Osteocyte (in vitro differentiated cells): ENCODE data around the gene ABLIM1. TPM values are rescaled to one million over a fixed set of nuclear protein-coding genes. Genes with fewer than 3 reads are reported as not detected.

ENCODE experiments used
- DNase-seq: peaks from one replicate; pipeline ENCODE4 v3.0.0; 2021; ENCODE audit warnings: mixed read lengths; ENCODE audit not compliant: unreplicated experiment; ENCODE audit errors: extremely low spot score
- H3K27ac Mint-ChIP-seq: one replicate; pipeline ENCODE4 v1.8.0; 2021; ENCODE audit warnings: mild to moderate bottlenecking, mixed read lengths; ENCODE audit not compliant: unreplicated experiment
- H3K27me3 Mint-ChIP-seq: one replicate; pipeline ENCODE4 v1.8.0; 2021; ENCODE audit warnings: mixed read lengths; ENCODE audit not compliant: unreplicated experiment
- H3K36me3 Mint-ChIP-seq: one replicate; pipeline ENCODE4 v1.8.0; 2021; ENCODE audit warnings: mixed read lengths; ENCODE audit not compliant: unreplicated experiment
- H3K4me1 Mint-ChIP-seq: one replicate; pipeline ENCODE4 v1.8.0; 2021; ENCODE audit warnings: mixed read lengths; ENCODE audit not compliant: unreplicated experiment
- H3K4me3 Mint-ChIP-seq: one replicate; pipeline ENCODE4 v1.8.0; 2021; ENCODE audit warnings: mild to moderate bottlenecking, moderate library complexity, mixed read lengths; ENCODE audit not compliant: unreplicated experiment
- H3K9me3 Mint-ChIP-seq: one replicate; pipeline ENCODE4 v1.8.0; 2021; ENCODE audit warnings: mixed read lengths; ENCODE audit not compliant: unreplicated experiment
- total RNA-seq: library from RNA; stranded (reverse); gene quantifications from 2 replicates; pipeline ENCODE4 v1.2.1, GENCODE V29; 2021
- TF ChIP-seq, protein P1 (sequence below): fragments of 200-600 bp; sonication (generic); IDR thresholded peaks from 2 replicates; pipeline ENCODE4 v1.5.0; 2021; ENCODE audit warnings: antibody characterized with exemption, mild to moderate bottlenecking, moderate library complexity

ABLIM1 gene
- total RNA-seq, 1 donor from 2014 or later: 39.0 TPM

DNA sequence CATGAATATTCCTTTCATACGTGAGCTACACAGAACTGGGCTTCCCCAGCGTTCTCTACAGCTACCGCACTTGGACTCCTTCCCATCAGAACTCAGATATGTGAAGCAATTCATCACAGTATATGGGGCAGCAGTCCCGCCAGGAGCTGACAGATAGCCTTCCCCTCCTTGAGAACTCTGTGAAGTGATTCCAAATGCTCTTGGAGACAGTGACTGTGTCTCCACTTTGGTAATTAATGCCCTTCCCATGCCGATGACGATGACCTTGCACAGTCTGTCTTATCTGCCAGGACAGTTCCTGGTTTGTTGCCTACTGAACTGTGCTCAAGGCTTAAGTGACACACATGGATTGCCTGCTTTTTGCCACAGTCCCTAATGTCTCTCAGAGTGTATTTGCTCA, 178.8 kb downstream of the ABLIM1 start:
- peaks cover 8% of the 10 kb centered on the region for H3K36me3 Mint-ChIP-seq
- H3K9me3 Mint-ChIP-seq: no peaks in the 10 kb centered on the region
- peaks cover 6% of the 10 kb centered on the region for H3K4me1 Mint-ChIP-seq
- H3K27ac Mint-ChIP-seq: no peak overlapping the region
- TF ChIP-seq, protein P1, sequence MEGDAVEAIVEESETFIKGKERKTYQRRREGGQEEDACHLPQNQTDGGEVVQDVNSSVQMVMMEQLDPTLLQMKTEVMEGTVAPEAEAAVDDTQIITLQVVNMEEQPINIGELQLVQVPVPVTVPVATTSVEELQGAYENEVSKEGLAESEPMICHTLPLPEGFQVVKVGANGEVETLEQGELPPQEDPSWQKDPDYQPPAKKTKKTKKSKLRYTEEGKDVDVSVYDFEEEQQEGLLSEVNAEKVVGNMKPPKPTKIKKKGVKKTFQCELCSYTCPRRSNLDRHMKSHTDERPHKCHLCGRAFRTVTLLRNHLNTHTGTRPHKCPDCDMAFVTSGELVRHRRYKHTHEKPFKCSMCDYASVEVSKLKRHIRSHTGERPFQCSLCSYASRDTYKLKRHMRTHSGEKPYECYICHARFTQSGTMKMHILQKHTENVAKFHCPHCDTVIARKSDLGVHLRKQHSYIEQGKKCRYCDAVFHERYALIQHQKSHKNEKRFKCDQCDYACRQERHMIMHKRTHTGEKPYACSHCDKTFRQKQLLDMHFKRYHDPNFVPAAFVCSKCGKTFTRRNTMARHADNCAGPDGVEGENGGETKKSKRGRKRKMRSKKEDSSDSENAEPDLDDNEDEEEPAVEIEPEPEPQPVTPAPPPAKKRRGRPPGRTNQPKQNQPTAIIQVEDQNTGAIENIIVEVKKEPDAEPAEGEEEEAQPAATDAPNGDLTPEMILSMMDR: no peak
- H3K4me3 Mint-ChIP-seq: no peak overlapping the region
- no peaks in the 10 kb centered on the region for H3K27me3 Mint-ChIP-seq
- no peak for DNase-seq

DNA sequence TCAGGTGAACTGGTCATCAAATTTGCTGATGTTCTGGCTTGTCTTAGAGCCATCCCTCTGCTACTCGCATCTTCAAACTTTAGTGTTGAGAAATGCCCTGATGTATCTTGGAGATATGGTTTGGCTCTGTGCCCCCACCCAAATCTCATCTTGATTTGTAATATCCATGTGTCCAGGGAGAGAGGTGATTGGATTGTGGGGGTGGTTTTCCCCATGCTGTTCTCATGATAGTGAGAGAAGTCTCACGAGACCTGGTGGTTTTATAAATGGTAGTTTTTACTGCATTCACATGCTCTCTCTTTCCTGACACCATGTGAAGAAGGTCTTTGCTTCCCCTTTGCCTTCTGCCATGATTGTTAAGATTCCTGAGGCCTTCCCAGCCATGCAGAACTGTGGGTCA, 179.8 kb downstream of the ABLIM1 start:
- Mint-ChIP-seq H3K27me3 (no peaks in the 10 kb centered on the region), H3K27ac (no peak overlapping the region), H3K4me3 (no peak overlapping the region), H3K36me3 (peaks cover 4% of the 10 kb centered on the region), H3K4me1 (peaks cover 6% of the 10 kb centered on the region), H3K9me3 (no peaks in the 10 kb centered on the region)
- TF ChIP-seq, protein P1: no peak
- DNase-seq: no peak

DNA sequence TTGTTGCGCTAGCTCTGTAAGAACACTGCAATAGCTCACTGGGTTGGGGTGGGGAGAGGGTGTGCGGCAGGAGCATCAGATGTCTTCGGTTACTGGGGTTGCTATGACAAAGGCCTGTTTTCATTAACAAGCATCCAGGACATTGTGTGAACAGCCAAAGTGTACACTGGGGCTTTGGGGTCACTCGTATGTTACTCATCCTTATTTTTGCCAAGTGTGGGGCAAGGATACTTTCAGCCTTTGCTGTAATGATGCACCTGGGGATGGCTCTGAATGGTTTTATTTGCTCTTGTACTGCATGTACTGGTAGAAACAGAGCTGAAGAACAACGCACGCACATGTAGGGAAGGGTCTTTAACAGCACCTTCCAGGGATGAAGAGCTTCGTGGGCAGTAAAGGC, 180.8 kb downstream of the ABLIM1 start:
- H3K4me1 Mint-ChIP-seq: peaks cover 6% of the 10 kb centered on the region
- peaks cover 4% of the 10 kb centered on the region for H3K36me3 Mint-ChIP-seq
- no peaks in the 10 kb centered on the region for H3K27me3 Mint-ChIP-seq
- no peak overlapping the region for H3K27ac Mint-ChIP-seq
- TF ChIP-seq, protein P1: no peak
- H3K9me3 Mint-ChIP-seq: no peaks in the 10 kb centered on the region
- H3K4me3 Mint-ChIP-seq: no peak overlapping the region
- DNase-seq: no peak

DNA sequence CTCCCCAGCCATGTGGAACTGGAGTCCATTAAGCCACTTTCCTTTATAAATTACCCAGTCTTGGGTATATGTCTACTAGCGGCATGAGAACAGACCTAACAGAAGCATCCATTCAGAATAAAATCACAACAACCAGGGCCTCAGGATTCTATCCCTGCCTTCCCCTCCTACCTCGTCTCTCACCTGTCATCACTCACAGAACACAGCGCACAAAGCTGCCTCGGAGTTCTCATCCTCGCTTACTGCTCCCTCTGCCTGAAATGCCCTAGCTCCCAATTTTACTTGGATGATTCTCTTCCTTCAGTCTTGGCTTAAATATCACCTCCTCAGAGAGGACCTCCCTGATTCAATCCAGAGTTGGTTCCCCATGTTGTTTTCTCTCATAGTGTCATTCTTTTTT, 183.1 kb downstream of the ABLIM1 start:
- Mint-ChIP-seq H3K4me1 (peaks cover 8% of the 10 kb centered on the region), H3K9me3 (no peaks in the 10 kb centered on the region), H3K4me3 (no peak overlapping the region), H3K36me3 (no peaks in the 10 kb centered on the region), H3K27me3 (no peaks in the 10 kb centered on the region), H3K27ac (no peak overlapping the region)
- no peak for DNase-seq
- TF ChIP-seq, protein P1: no peak

DNA sequence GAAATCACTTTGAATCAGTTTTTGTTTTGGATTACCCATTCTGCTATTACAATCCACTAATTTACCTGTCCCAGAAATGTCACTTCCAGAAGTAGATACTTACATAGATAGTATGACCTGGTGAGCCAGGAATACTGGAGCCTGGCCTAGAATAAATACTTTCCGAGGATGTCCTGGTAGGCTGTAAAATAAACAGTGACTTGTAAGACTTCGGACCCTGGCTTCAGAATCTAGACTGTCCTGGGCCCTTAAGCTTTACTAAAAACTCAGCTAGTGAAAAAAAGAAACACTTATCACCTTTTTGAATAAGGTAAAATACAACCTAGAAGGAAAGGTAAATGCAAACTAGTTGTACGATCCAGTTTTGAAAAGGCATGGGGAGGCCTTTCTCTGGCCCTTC, 184.3 kb downstream of the ABLIM1 start:
- H3K9me3 Mint-ChIP-seq: no peaks in the 10 kb centered on the region
- DNase-seq: no peak
- H3K36me3 Mint-ChIP-seq: peaks cover 3% of the 10 kb centered on the region
- H3K27me3 Mint-ChIP-seq: no peaks in the 10 kb centered on the region
- H3K27ac Mint-ChIP-seq: no peak overlapping the region
- no peak overlapping the region for H3K4me3 Mint-ChIP-seq
- peaks cover 8% of the 10 kb centered on the region for H3K4me1 Mint-ChIP-seq
- TF ChIP-seq, protein P1: no peak
